CD1c-positive myeloid dendritic cell (primary cell): ENCODE measurements around the gene ARL5A.
"Not testable (repeated sequence)": the region's sequence is repeated elsewhere in the genome, so short reads cannot be mapped to it uniquely, and the experiment has no call there.

ENCODE experiments used
- DNase-seq: peaks from one replicate; pipeline ENCODE4 v3.0.0-alpha.2; 2016; ENCODE audit errors: extremely low spot score

ARL5A gene, protein sequence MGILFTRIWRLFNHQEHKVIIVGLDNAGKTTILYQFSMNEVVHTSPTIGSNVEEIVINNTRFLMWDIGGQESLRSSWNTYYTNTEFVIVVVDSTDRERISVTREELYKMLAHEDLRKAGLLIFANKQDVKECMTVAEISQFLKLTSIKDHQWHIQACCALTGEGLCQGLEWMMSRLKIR

GRCh38 chr2:151828143-151828889 is at the start of gene ARL5A:
ARL5A (minus strand) TSS chr2:151828421; CDS start chr2:151828176, 245 bp downstream.
- peak; percentile 98 for DNase-seq

GRCh38 chr2:151875631-151876030 is 47.4 kb upstream of the ARL5A start:
- not testable (repeated sequence) for DNase-seq

- no peak for DNase-seq
Measured at GRCh38 chr2:151872463-151872862, 44.2 kb upstream of the ARL5A start.

DNA sequence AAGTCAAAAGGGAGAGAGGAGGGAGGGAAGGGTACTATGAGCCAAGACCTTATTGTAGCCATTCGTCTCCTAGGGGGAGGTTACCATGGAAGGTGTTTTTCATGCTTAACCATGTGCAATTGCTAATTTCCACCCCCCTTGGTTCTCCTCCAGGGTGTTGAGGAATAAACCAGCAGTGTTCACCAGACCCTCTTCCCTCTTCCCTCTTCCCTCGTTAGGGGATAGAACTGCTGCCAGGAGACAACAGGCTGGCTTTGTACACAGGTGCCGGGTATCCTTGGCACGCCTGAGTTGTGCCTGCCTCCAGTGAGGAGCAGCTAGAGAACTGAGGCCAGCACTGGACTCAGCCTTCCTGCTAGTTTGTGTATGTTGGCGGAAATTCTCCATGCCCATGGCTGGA is 41.1 kb upstream of the ARL5A start:
- no peak for DNase-seq

DNA sequence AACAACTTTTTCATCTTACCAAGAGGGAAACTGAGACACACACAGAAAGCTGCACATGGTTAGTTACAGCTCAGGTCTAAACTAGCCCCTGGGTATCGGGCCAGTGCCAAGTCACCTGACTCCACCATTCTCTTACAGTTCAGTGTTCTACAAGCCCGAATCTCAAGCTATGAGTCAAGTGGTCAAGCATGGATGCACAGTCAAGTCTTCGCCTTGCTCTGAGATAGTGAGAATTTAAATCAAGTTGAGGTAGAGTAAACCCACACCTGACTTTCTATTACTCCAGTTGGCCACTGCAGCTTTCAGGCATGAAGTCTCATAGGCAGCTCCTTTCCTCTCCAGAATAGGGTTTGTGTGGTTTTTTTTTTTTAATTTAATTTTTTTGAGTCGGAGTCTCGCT is 34.5 kb upstream of the ARL5A start:
- DNase-seq = no peak

- DNase-seq = no peak
Measured at GRCh38 chr2:151861174-151861573, 33.0 kb upstream of the ARL5A start.

DNA sequence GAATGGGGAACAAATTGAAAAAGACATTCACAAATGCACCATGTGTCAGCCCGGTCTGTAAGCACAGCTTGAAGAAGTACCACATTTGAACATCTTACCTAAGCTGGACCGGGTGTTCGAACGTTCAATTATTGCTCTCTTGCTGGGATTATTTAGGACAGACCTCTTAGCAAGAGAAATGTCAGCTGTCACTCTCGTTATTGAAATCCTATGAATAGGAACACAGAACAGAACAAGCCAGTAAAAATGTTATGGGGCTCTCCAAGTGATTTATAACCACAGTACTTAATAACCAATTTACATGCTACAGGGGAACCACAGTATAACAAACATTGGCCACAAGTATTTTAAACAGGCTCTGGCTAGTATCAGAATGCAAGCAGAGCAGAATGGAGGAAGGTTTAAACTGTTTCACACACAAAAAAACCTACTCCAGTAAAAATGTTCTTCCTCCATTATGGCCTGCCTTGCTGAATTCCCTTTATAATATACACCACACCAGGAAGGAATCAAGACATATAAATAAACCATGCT is 32.5 kb upstream of the ARL5A start:
- DNase-seq = no peak

GRCh38 chr2:151860210-151860609 is 32.0 kb upstream of the ARL5A start:
- no peak for DNase-seq

DNA sequence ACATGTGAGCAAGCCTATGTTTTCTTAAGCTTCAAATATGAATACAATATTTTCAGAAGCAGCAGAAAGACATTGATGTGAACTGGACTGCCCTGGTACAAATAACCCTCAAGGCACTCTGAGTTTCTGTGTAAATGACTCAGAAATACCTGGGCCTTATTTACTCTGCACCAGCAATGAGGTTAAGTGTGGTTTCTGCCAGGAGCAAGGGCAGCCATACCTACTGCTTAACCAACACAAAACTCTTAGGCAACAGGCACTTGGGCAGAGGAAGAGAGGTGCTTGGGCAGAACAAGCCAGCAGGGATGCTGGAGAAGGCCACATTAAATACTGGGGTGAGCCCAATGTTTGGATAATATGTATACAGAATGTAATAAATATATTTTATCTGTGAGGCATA is 29.4 kb upstream of the ARL5A start:
- no peak for DNase-seq

GRCh38 chr2:151855111-151855510 is 26.9 kb upstream of the ARL5A start:
- DNase-seq = no peak

GRCh38 chr2:151853070-151853758 is 25.0 kb upstream of the ARL5A start:
- DNase-seq = no peak

DNA sequence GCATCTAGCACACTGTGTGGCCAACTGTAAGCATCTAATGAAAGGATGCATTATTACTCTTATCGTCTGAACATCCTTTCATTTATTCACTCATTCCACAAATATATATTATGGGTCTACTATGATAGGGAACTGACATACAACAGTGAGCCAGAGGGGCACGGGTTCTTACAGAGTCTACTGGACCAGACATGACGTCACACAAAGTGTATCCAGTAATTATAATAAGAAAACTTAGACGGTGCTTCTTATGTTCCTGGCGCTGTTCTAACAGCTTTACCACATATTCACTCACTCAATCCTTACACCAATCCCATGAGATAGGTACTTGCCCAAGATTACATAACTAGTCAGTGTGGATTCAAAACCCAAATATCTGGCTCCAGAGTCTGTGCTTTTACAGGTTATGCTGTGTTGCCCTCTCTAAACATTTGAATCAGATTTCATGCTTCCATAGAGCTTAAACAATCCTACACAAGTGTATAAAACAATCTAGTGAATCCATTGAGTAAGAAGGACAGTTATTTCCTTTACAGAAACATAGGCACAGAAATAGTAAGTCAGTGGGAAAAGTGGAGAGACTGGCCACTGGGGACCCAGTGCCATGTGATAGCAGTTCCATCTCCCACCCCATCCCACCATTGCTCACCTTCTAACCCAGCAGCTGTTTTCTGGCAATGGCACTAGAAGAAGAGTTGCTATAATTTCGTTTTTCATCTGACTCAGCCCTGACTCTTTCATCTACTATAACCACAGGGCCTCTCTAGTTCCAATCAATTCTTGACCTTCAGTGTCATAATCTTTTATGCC is 24.2 kb upstream of the ARL5A start:
- no peak for DNase-seq

DNA sequence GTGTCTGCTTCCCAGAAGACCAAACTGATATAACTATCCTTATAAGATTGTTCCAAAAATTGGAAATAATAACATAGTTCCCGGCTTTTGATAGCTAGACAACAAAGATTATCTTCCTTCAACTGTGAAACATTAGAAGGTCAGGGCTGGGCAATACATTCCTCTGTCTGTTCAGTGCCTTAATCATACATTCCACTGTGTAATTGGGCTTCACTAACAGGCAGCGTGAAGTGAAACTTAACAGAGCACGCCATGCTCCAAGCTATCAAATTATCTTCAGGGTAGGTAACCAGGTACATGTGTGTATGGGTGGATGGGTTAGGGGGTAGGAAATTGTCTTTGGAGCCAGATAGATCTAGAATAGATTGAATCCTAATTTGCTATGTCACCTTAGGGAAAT is 23.5 kb upstream of the ARL5A start:
- no peak for DNase-seq

- DNase-seq = no peak
Measured at GRCh38 chr2:151849413-151850010, 21.3 kb upstream of the ARL5A start.

DNA sequence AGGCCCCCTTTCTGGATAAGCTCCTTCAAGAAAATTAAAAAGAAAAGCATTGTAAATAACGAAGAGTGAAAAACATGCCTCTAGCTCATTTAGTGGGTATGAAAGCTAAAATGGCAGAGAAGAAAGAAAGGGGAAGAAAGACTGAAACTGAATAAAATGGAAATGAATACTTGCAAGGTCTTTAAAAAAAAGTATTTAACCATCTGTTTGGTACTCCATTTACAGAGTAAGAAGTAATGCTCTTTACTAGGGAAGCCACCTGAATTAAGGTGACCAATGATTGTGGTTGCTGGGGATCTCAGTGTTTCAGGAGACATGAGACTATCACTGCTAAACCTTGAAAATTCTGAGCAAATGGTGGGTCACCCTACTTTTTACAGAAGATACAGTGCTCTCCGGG is 17.7 kb upstream of the ARL5A start:
- DNase-seq = no peak

DNA sequence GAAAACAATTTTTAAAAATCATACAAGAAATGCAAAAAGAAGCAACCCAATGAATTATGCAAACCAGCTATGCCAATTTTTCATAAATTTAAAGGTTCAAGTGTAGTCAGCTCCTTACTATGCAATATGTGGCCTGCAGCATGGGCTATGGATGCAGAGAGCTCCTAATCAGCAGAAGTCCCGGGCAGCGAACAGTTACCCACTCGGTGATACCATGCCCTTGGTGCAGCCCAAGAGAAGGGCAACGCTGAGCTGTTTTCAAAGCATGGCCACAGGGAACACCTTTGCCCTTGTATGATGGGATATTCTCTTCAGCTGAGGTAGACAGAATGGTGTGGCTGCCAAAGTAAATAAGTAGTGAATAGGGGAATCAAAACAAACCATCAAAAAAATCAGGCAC is 17.3 kb upstream of the ARL5A start:
- DNase-seq = no peak

DNA sequence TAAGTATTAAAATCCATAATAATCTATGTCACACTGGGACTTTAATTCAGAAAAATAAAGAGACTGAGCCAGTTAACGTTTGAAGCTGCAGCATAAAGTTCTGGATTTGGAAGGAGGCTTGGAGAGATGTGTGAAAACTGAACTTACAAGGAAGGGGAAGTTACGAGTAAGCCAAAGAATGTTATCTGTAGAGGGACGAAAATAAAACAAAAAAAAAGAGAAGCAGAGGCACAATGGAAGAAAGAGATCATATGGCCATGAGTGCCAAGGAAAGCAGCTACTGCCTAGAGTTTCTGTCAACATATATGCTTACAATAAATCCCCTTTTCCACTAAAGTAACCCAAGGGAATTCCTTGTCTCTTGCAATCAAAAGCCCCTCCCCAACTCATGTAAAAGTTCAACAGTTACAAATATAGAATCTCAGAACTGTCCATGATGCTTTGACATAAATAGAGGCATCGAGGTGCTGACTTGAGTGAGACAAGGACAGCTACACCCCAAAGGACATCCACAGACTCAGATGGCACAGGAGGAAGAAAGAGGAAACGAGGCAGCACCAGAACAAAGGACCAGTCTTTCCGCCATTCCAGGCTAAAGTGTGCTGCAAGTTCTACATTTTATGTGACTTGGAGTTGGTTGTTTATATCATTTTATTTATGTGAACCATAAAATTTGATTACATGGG is 16.1 kb upstream of the ARL5A start:
- DNase-seq = peak; percentile 46

- DNase-seq = no peak
Measured at GRCh38 chr2:151843691-151844061, 15.5 kb upstream of the ARL5A start.

GRCh38 chr2:151842830-151843690 is 14.8 kb upstream of the ARL5A start:
- DNase-seq = no peak

GRCh38 chr2:151841047-151841424 is 12.8 kb upstream of the ARL5A start:
- no peak for DNase-seq
